Renal cortical epithelial cell (primary cell): ENCODE results near the gene CYP2E1. TPM values are rescaled to one million over a fixed set of nuclear protein-coding genes. Genes with fewer than 3 reads are reported as not detected.
A peak's percentile ranks its signal among the peaks of the same experiment; 100 is the strongest.
"Not testable (repeated sequence)": the region's sequence is repeated elsewhere in the genome, so short reads cannot be mapped to it uniquely, and the experiment has no call there.

Experiments used
- DNase-seq: peaks from one replicate; pipeline ENCODE4 v3.0.0-alpha.2; 2011; ENCODE audit warnings: low read depth
- total RNA-seq: library from RNA; depleted of rRNA; stranded (reverse); fragments of >200 nt; gene quantifications from 2 replicates; pipeline ENCODE4 v1.2.3, GENCODE V29; 2014

The CYP2E1 gene
- 0.40 and 7.6 TPM in 2 replicates for total RNA-seq

GRCh38 chr10:133526957-133527588 is at the start of gene CYP2E1:
Gene CYP2E1, plus strand, starts transcription at chr10:133527363. Its CDS starts 33 bp downstream, at chr10:133527396.
- DNase-seq, result no peak

GRCh38 chr10:133481086-133481643 is 46.0 kb upstream of the CYP2E1 start:
- no peak for DNase-seq

GRCh38 chr10:133481657-133482056 is 45.5 kb upstream of the CYP2E1 start:
- no peak for DNase-seq

- no peak for DNase-seq
These were observed 42.3 kb upstream of the CYP2E1 start for GRCh38 chr10:133484818-133485217.

GRCh38 chr10:133487085-133487484 is 40.1 kb upstream of the CYP2E1 start:
- no peak for DNase-seq

- DNase-seq, result no peak
These were observed 38.8 kb upstream of the CYP2E1 start for GRCh38 chr10:133488354-133488753.

GRCh38 chr10:133489816-133490588 is 37.2 kb upstream of the CYP2E1 start:
- DNase-seq, result no peak

- not testable (repeated sequence) for DNase-seq
These were observed 33.6 kb upstream of the CYP2E1 start for GRCh38 chr10:133493562-133493961.

- not testable (repeated sequence) for DNase-seq
These were observed 29.8 kb upstream of the CYP2E1 start for GRCh38 chr10:133497363-133497762.

- not testable (repeated sequence) for DNase-seq
These were observed 28.0 kb upstream of the CYP2E1 start for GRCh38 chr10:133499176-133499575.

GRCh38 chr10:133500897-133501296 is 26.3 kb upstream of the CYP2E1 start:
- not testable (repeated sequence) for DNase-seq

GRCh38 chr10:133509700-133510099 is 17.5 kb upstream of the CYP2E1 start:
- no peak for DNase-seq

- no peak for DNase-seq
These were observed 15.8 kb upstream of the CYP2E1 start for GRCh38 chr10:133511408-133511807.

- no peak for DNase-seq
These were observed 15.1 kb upstream of the CYP2E1 start for GRCh38 chr10:133511907-133512528.

GRCh38 chr10:133515471-133515870 is 11.7 kb upstream of the CYP2E1 start:
- DNase-seq, result no peak

GRCh38 chr10:133516057-133516456 is 11.1 kb upstream of the CYP2E1 start:
- no peak for DNase-seq

- DNase-seq, result peak; percentile 4
These were observed 8.6 kb upstream of the CYP2E1 start for GRCh38 chr10:133518517-133518916.

GRCh38 chr10:133520193-133520738 is 6.9 kb upstream of the CYP2E1 start:
- DNase-seq, result peak; percentile 3

GRCh38 chr10:133523631-133524203 is 3.4 kb upstream of the CYP2E1 start:
- peak; percentile 41 for DNase-seq

GRCh38 chr10:133525444-133525843 is 1.7 kb upstream of the CYP2E1 start:
- no peak for DNase-seq

GRCh38 chr10:133527771-133528271 is 658 bp downstream of the CYP2E1 start:
- no peak for DNase-seq
